IMR-90 (cell line): ENCODE results near the gene RIMS3. TPM values are rescaled to one million over a fixed set of nuclear protein-coding genes. Genes with fewer than 3 reads are reported as not detected.

Source experiments
- ATAC-seq: fragments of 200-7000 bp; cut with Tn5 transposase; 2 replicates; pipeline ENCODE4 v1.9.1; 2020; ENCODE audit warnings: low read depth, mild to moderate bottlenecking, moderate library complexity
- BruUV-seq: library from RNA; stranded (reverse); fragments of 400-500 nt; replicated peaks from 2 replicates; lab custom pipeline; 2021; lab: Mats Ljungman, UMichigan
- CTCF ChIA-PET: fragments of 300-600 bp; formaldehyde crosslinking; extraction: SDS; loops from one replicate; lab custom pipeline; 2021; ENCODE audit warnings: antibody characterized with exemption; lab: Yijun Ruan, JAX
- POLR2A ChIA-PET: fragments of 300-600 bp; sonication (Branson Sonifier 250); formaldehyde crosslinking; loops from one replicate; lab custom pipeline; 2022; ENCODE audit warnings: antibody characterized with exemption; ENCODE audit not compliant: unreplicated experiment; lab: Charles Lee
- DNase-seq: peaks from one replicate; pipeline ENCODE4 v3.0.0; 2013
- H2AFZ ChIP-seq: replicated peaks from 2 replicates; pipeline ENCODE3; 2013; ENCODE audit warnings: low read length, mild to moderate bottlenecking; ENCODE audit not compliant: poor library complexity
- H2AK5ac ChIP-seq: 2 replicates; pipeline ENCODE4 v1.6.1; 2013; ENCODE audit warnings: low read depth, low read length, inconsistent platforms
- H2AK9ac ChIP-seq: replicated peaks from 2 replicates; pipeline ENCODE3; 2013; ENCODE audit warnings: mild to moderate bottlenecking, low read depth, low read length, moderate library complexity; ENCODE audit not compliant: poor library complexity
- H2BK120ac ChIP-seq: 2 replicates; pipeline ENCODE4 v1.6.1; 2013; ENCODE audit warnings: low read depth, low read length, inconsistent platforms
- H2BK15ac ChIP-seq: 3 replicates; pipeline ENCODE4 v1.6.1; 2013; ENCODE audit warnings: low read depth, low read length, inconsistent platforms
- H2BK20ac ChIP-seq: 2 replicates; pipeline ENCODE4 v1.6.1; 2013; ENCODE audit warnings: low read depth, mild to moderate bottlenecking, inconsistent platforms, low read length, moderate library complexity
- H2BK5ac ChIP-seq: 2 replicates; pipeline ENCODE4 v1.6.1; 2013; ENCODE audit warnings: mild to moderate bottlenecking, low read depth, low read length, inconsistent platforms; ENCODE audit not compliant: poor library complexity, severe bottlenecking
- H3K14ac ChIP-seq: replicated peaks from 2 replicates; pipeline ENCODE4 v1.6.1; 2013; ENCODE audit warnings: low read depth, low read length, inconsistent platforms
- H3K18ac ChIP-seq: 2 replicates; pipeline ENCODE4 v1.6.1; 2013; ENCODE audit warnings: low read depth, low read length, control low read depth
- H3K23ac ChIP-seq: 2 replicates; pipeline ENCODE4 v1.6.1; 2013; ENCODE audit warnings: low read depth, low read length, inconsistent platforms
- H3K27ac ChIP-seq: 2 replicates; pipeline ENCODE4 v1.5.1; 2013; ENCODE audit warnings: mild to moderate bottlenecking, control low read depth, low read length; ENCODE audit not compliant: insufficient read depth
- H3K27me3 ChIP-seq: 2 replicates; pipeline ENCODE4 v1.6.1; 2013; ENCODE audit warnings: low read length; ENCODE audit not compliant: control insufficient read depth, insufficient read depth
- H3K36me3 ChIP-seq: 2 replicates; pipeline ENCODE4 v1.6.1; 2013; ENCODE audit warnings: low read length, mixed read lengths; ENCODE audit not compliant: control insufficient read depth, insufficient read depth
- H3K4ac ChIP-seq: 2 replicates; pipeline ENCODE4 v1.6.1; 2013; ENCODE audit warnings: low read depth, low read length, inconsistent platforms
- H3K4me1 ChIP-seq: 2 replicates; pipeline ENCODE4 v1.6.1; 2013; ENCODE audit warnings: low read length, mixed read lengths; ENCODE audit not compliant: control insufficient read depth, insufficient read depth
- H3K4me2 ChIP-seq: 2 replicates; pipeline ENCODE4 v1.6.1; 2013; ENCODE audit warnings: low read depth, mild to moderate bottlenecking, control low read depth, low read length, moderate library complexity
- H3K4me3 ChIP-seq: 2 replicates; pipeline ENCODE4 v1.5.1; 2013; ENCODE audit warnings: low read depth, mild to moderate bottlenecking, control low read depth, low read length, moderate library complexity; ENCODE audit not compliant: insufficient read depth
- H3K56ac ChIP-seq: 2 replicates; pipeline ENCODE4 v1.6.1; 2013; ENCODE audit warnings: low read length, inconsistent platforms; ENCODE audit not compliant: insufficient read depth; ENCODE audit errors: extremely low read depth
- H3K79me1 ChIP-seq, 2 experiments: 2 replicates each; pipeline ENCODE4 v1.6.1; 2013; ENCODE audit warnings: low read length in 2 of 2, inconsistent platforms in 1 of 2, low read depth in 1 of 2
- H3K9ac ChIP-seq: 2 replicates; pipeline ENCODE4 v1.6.1; 2013; ENCODE audit warnings: low read depth, low read length, control low read depth
- H3K9me1 ChIP-seq: 2 replicates; pipeline ENCODE4 v1.6.1; 2013; ENCODE audit warnings: low read length, inconsistent platforms; ENCODE audit not compliant: insufficient read depth
- H3K9me3 ChIP-seq: 2 replicates; pipeline ENCODE4 v1.6.1; 2013; ENCODE audit warnings: low read length; ENCODE audit not compliant: control insufficient read depth, insufficient read depth
- H4K20me1 ChIP-seq: 2 replicates; pipeline ENCODE4 v1.6.1; 2013; ENCODE audit warnings: low read length, inconsistent platforms; ENCODE audit not compliant: insufficient read depth
- H4K5ac ChIP-seq: 2 replicates; pipeline ENCODE4 v1.6.1; 2013; ENCODE audit warnings: mild to moderate bottlenecking, low read depth, low read length, control low read depth
- H4K8ac ChIP-seq, 2 experiments: 2 replicates each; pipeline ENCODE4 v1.6.1; 2013; ENCODE audit warnings: low read depth in 2 of 2, low read length in 2 of 2, control low read depth in 1 of 2, inconsistent platforms in 1 of 2
- H4K91ac ChIP-seq: 2 replicates; pipeline ENCODE4 v1.6.1; 2013; ENCODE audit warnings: low read depth, low read length, inconsistent platforms; ENCODE audit not compliant: insufficient read depth
- NFE2L2 ChIP-seq: fragments of 150-350 bp; IDR thresholded peaks from 2 replicates; pipeline ENCODE4 v1.6.1; 2016; ENCODE audit warnings: low read depth, mild to moderate bottlenecking, low read length
- POLR2A ChIP-seq: IDR thresholded peaks from 2 replicates; pipeline ENCODE4 v1.6.1; 2012; ENCODE audit warnings: mild to moderate bottlenecking, low read depth, low read length
- RAD21 ChIP-seq: IDR thresholded peaks from 2 replicates; pipeline ENCODE4 v1.6.1; 2012; ENCODE audit warnings: low read length, improper control_type of control experiment
- WGBS, 2 experiments: methylation state at CpG; one replicate each; pipeline versions ENCODE4 v1.1.5 to v1.1.7; 2013; ENCODE audit warnings: missing lambda C conversion rate in 2 of 2; ENCODE audit not compliant: insufficient read length in 1 of 2; ENCODE audit errors: extremely low coverage in 2 of 2; 5-methylcytosine and 5-hydroxymethylcytosine counted together
- dilution Hi-C: fragments of 300-500 bp; cut with HindIII; formaldehyde crosslinking; loops from one replicate; pipeline ENCODE4 v1.14.3; 2018; ENCODE audit warnings: low sequenced_read_pairs; ENCODE audit not compliant: unreplicated experiment
- in situ Hi-C: fragments of 300-500 bp; cut with MboI; formaldehyde crosslinking; loops from 3 replicates; pipeline ENCODE4 v1.14.3; 2019; ENCODE audit warnings: low sequenced_read_pairs, inconsistent platforms, mixed read lengths
- intact Hi-C: fragments of 100-400 bp; cut with micrococcal nuclease; formaldehyde crosslinking; loops from 2 replicates; pipeline ENCODE4 v1.10.0; 2022
- polyA plus RNA-seq, 3 experiments: library from polyadenylated mRNA; depleted of rRNA; stranded (reverse); fragments of >200 nt; gene quantifications; 2 replicates each; pipeline ENCODE4 v1.2.3, GENCODE V29; 2012; ENCODE audit warnings: low replicate concordance in 1 of 3
- total RNA-seq: library from RNA; depleted of rRNA; stranded (reverse); fragments of >200 nt; gene quantifications from 2 replicates; pipeline ENCODE4 v1.2.3, GENCODE V29; 2012
- TF ChIP-seq, protein P1 (sequence below): conservative IDR thresholded peaks from 2 replicates; pipeline ENCODE4 v1.5.1; 2012; ENCODE audit warnings: mild to moderate bottlenecking, low read depth, low read length, improper control_type of control experiment

The RIMS3 gene
- total and polyA plus RNA-seq, 2 of the 4 experiments (the other 2 are of a cell fraction), result 0.10 to 0.36 TPM

GRCh38 chr1:40592107-40592803 is 73.2 kb downstream of the RIMS3 start:
- dilution Hi-C loops, result no loop called here
- H3K27ac ChIP-seq, result no peak overlapping the region
- no peak overlapping the region for H4K91ac ChIP-seq
- H2AK5ac ChIP-seq, result no peak overlapping the region
- peaks cover 7% of the 10 kb centered on the region for H3K27me3 ChIP-seq
- H2BK5ac ChIP-seq, result no peak overlapping the region
- H3K4me1 ChIP-seq, result no peaks in the 10 kb centered on the region
- no peak overlapping the region for H4K5ac ChIP-seq
- H3K4me2 ChIP-seq, result no peak overlapping the region
- H3K9me1 ChIP-seq, result no peaks in the 10 kb centered on the region
- H2BK120ac ChIP-seq, result no peak overlapping the region
- intact Hi-C loops, result no loop called here
- no peaks in the 10 kb centered on the region for H4K20me1 ChIP-seq
- no peak for TF ChIP-seq NFE2L2
- peak; percentile 37 for TF ChIP-seq RAD21
- TF ChIP-seq, protein P1, sequence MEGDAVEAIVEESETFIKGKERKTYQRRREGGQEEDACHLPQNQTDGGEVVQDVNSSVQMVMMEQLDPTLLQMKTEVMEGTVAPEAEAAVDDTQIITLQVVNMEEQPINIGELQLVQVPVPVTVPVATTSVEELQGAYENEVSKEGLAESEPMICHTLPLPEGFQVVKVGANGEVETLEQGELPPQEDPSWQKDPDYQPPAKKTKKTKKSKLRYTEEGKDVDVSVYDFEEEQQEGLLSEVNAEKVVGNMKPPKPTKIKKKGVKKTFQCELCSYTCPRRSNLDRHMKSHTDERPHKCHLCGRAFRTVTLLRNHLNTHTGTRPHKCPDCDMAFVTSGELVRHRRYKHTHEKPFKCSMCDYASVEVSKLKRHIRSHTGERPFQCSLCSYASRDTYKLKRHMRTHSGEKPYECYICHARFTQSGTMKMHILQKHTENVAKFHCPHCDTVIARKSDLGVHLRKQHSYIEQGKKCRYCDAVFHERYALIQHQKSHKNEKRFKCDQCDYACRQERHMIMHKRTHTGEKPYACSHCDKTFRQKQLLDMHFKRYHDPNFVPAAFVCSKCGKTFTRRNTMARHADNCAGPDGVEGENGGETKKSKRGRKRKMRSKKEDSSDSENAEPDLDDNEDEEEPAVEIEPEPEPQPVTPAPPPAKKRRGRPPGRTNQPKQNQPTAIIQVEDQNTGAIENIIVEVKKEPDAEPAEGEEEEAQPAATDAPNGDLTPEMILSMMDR, result peak; percentile 40
- no peak for TF ChIP-seq POLR2A
- WGBS, 2 experiments, result 57% methylated on average over 1 of the region's 6 CpGs; no CpG with 5 or more reads in 1 of the 2 experiments
- no peak overlapping the region for H4K8ac ChIP-seq
- H2BK20ac ChIP-seq, result no peak overlapping the region
- no peaks in the 10 kb centered on the region for H3K9me3 ChIP-seq
- in situ Hi-C loops, result no loop called here
- no peaks in the 10 kb centered on the region for H3K79me1 ChIP-seq
- no peak overlapping the region for H3K9ac ChIP-seq
- DNase-seq (peak; percentile 17), ATAC-seq (no peak; the same call in 1 of the 2 replicates)
- no peak overlapping the region for H3K56ac ChIP-seq
- H3K36me3 ChIP-seq, result no peaks in the 10 kb centered on the region
- H3K4ac ChIP-seq, result no peak overlapping the region
- BruUV-seq, result no TSS peak
- H2AK9ac ChIP-seq, result no peak overlapping the region
- H3K18ac ChIP-seq, result no peak overlapping the region
- H3K14ac ChIP-seq, result no peak overlapping the region
- no peak overlapping the region for H3K4me3 ChIP-seq
- H2BK15ac ChIP-seq, result no peak overlapping the region
- ChIA-PET CTCF (no interaction called here), POLR2A (no interaction called here)
- no peak overlapping the region for H2AFZ ChIP-seq
- H3K23ac ChIP-seq, result no peak overlapping the region
